ENCODE data around the gene SLC2A6. TPM values are rescaled to one million over a fixed set of nuclear protein-coding genes. Genes with fewer than 3 reads are reported as not detected.
A peak's percentile ranks its signal among the peaks of the same experiment; 100 is the strongest.
"Not testable (repeated sequence)": the region's sequence is repeated elsewhere in the genome, so short reads cannot be mapped to it uniquely, and the experiment has no call there.

SLC2A6 gene
- total and polyA plus RNA-seq, 10 of the 15 experiments (the other 5 are each of a cell fraction or from before 2014, with no cell fraction given), result 1.1 to 37.9 (median 18.3) TPM

DNA sequence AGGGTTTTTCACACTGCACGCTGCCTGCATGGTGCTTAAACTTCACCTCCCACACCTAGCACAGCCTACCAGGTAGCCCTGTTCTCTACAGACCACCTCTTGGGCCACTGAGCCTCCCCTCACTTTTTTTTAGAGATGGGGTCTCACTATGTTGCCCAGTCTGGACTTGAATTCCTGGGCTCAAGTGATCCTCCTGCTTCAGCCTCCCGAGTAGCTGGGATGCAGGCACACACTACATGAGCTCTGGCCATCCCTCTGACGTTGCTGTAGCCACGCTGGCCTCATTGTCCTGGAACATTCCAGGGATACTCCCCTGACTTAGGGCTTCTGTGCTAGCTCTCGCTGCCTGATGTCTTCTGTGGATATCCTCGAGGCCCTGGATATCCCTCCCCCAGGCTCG lies 26.3 kb downstream of the SLC2A6 start:
- H4K20me1 ChIP-seq (ENCODE audit: control insufficient read depth, insufficient read depth), result no peaks in the 10 kb centered on the region
- SMC1A ChIA-PET (ENCODE audit: uncharacterized antibody, unreplicated experiment), result no interaction called here
- WGBS (ENCODE audit: insufficient coverage, insufficient replicate concordance, low lambda C conversion rate, missing lambda C conversion rate), result 10% methylated on average over 7 of the region's 7 CpGs
- RAD21 ChIA-PET (ENCODE audit: unreplicated experiment), result interaction anchor here (0.9 kb wide), 1 partner anchor 13 kb away, joined by 3 read pairs; no protein-coding TSS in a partner anchor
- H3K79me2 ChIP-seq (ENCODE audit: control insufficient read depth, insufficient read depth, low read length), result no peaks in the 10 kb centered on the region
- no peak overlapping the region for H3K4me3 ChIP-seq
- POLR2A ChIA-PET, result no interaction called here
- BruUV-seq (replicated peaks), result no TSS peak
- in situ Hi-C loops (cut with MboI) (no loop called here), intact Hi-C loops (cut with micrococcal nuclease; ENCODE audit: unreplicated experiment) (no loop called here)
- DNase-seq (ENCODE audit: low read depth, low spot score), result no peak
- no peaks in the 10 kb centered on the region for H3K9me3 ChIP-seq (replicated peaks; ENCODE audit: control insufficient read depth, insufficient read depth, low read length)
- FAIRE-seq, result no peak
- H3K4me1 ChIP-seq (ENCODE audit: control insufficient read depth, insufficient read depth, low read length), result no peaks in the 10 kb centered on the region
- no peak for TF ChIP-seq SUPT20H (IDR thresholded peaks at IDR 0.05; ENCODE audit: borderline replicate concordance, control insufficient read depth, low read depth, low read length)
- TF ChIP-seq PAX8 (IDR thresholded peaks at IDR 0.05), result no peak
- TF ChIP-seq NFYB (IDR thresholded peaks at IDR 0.05; ENCODE audit: insufficient read depth, low read depth, low read length), result no peak
- TF ChIP-seq HDGF (IDR thresholded peaks at IDR 0.05), result no peak
- H3K27ac ChIP-seq (ENCODE audit: control insufficient read depth, insufficient read depth), result no peak overlapping the region
- H3K9ac ChIP-seq (ENCODE audit: control insufficient read depth, insufficient read depth, low read length), result no peak overlapping the region
- no peaks in the 10 kb centered on the region for H3K36me3 ChIP-seq (ENCODE audit: control insufficient read depth in 2 of 2, insufficient read depth in 2 of 2, low read length in 1 of 2)
- no peak overlapping the region for H3K4me2 ChIP-seq (ENCODE audit: control insufficient read depth, insufficient read depth)
- no peaks in the 10 kb centered on the region; a peak in 1 of 4 replicates for H3K27me3 ChIP-seq (replicated peaks in 1 of 2; ENCODE audit: control insufficient read depth in 2 of 2, insufficient read depth in 2 of 2, low read length in 1 of 2)
- no peak for ATAC-seq
- no peak overlapping the region for H2AFZ ChIP-seq (ENCODE audit: control insufficient read depth, low read depth, low read length)
- CTCF ChIA-PET, result interaction anchor here (0.7 kb wide), 1 partner anchor 26 kb away, joined by 3 read pairs; no protein-coding TSS in a partner anchor

DNA sequence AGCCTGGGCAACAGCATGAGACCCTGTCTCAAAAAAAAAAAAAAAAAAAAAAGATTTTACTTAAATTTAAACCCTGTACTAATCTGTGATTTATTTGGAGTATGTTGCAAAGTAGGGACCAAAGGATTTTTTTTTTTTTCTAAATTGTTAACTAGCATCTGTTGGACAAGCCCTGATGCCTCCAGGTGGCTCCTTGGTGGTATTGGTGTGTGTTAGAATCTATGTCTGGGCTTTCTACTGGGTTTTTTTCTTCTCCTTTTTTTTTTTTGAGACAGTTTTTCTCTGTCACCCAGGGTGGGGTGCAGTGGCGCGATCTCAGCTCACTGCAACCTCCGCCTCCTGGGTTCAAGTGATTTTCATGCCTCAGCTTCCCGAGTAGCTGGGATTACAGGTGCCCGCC lies 27.0 kb downstream of the SLC2A6 start:
- H3K9ac ChIP-seq (ENCODE audit: control insufficient read depth, insufficient read depth, low read length); DNase-seq (ENCODE audit: low read depth, low spot score); H3K36me3 ChIP-seq (ENCODE audit: control insufficient read depth in 2 of 2, insufficient read depth in 2 of 2, low read length in 1 of 2); H4K20me1 ChIP-seq (ENCODE audit: control insufficient read depth, insufficient read depth); H3K9me3 ChIP-seq (replicated peaks; ENCODE audit: control insufficient read depth, insufficient read depth, low read length); BruUV-seq (replicated peaks); intact Hi-C loops (cut with micrococcal nuclease; ENCODE audit: unreplicated experiment); SMC1A ChIA-PET (ENCODE audit: uncharacterized antibody, unreplicated experiment); RAD21 ChIA-PET (ENCODE audit: unreplicated experiment); H3K4me2 ChIP-seq (ENCODE audit: control insufficient read depth, insufficient read depth); FAIRE-seq; H3K4me3 ChIP-seq; H3K27ac ChIP-seq (ENCODE audit: control insufficient read depth, insufficient read depth); H3K4me1 ChIP-seq (ENCODE audit: control insufficient read depth, insufficient read depth, low read length); H2AFZ ChIP-seq (ENCODE audit: control insufficient read depth, low read depth, low read length); H3K79me2 ChIP-seq (ENCODE audit: control insufficient read depth, insufficient read depth, low read length); ATAC-seq; H3K27me3 ChIP-seq (replicated peaks in 1 of 2; ENCODE audit: control insufficient read depth in 2 of 2, insufficient read depth in 2 of 2, low read length in 1 of 2); in situ Hi-C loops (cut with MboI): not testable (repeated sequence)
- CTCF ChIA-PET, result interaction anchor here (0.7 kb wide), 1 partner anchor 26 kb away, joined by 3 read pairs; no protein-coding TSS in a partner anchor
- TF ChIP-seq ZNF384 (IDR thresholded peaks at IDR 0.05; ENCODE audit: borderline replicate concordance, low read depth, low read length) (peak; percentile 35; the same call in 1 of the 2 replicates), RAD21 (IDR thresholded peaks at IDR 0.05; ENCODE audit: insufficient read depth, low read depth, low read length) (0 out of 2 replicates have a peak, but pooled peaks have one; percentile 5)
- POLR2A ChIA-PET, result interaction anchor here (0.7 kb wide), 1 partner anchor 554 kb away, joined by 8 read pairs; no protein-coding TSS in a partner anchor
- 0% methylated on average over 2 of the region's 5 CpGs for WGBS (ENCODE audit: insufficient coverage, insufficient replicate concordance, low lambda C conversion rate, missing lambda C conversion rate)
